WTC11 (cell line): ENCODE data around the gene RXRA.

Experiments used
- CTCF ChIP-seq: fragments of 200-600 bp; IDR thresholded peaks from 2 replicates; pipeline ENCODE4 v1.8.0; 2022; ENCODE audit warnings: antibody characterized with exemption
- E2F1 ChIP-seq: sonication (generic); formaldehyde crosslinking; IDR thresholded peaks from 2 replicates; pipeline ENCODE4 v1.8.0; 2022; ENCODE audit warnings: mild to moderate bottlenecking, missing genetic modification reagents
- SP1 ChIP-seq: sonication (generic); formaldehyde crosslinking; conservative IDR thresholded peaks from 2 replicates; pipeline ENCODE4 v1.8.1; 2022; ENCODE audit warnings: missing genetic modification reagents
- TEAD4 ChIP-seq: sonication (generic); formaldehyde crosslinking; IDR thresholded peaks from 2 replicates; pipeline ENCODE4 v1.8.0; 2022; ENCODE audit warnings: mild to moderate bottlenecking, missing genetic modification reagents

GRCh38 chr9:134327671-134328231, 1.5 kb downstream of the RXRA start:
- no peak for TF ChIP-seq TEAD4 (CRISPR knock-in tag)
- no peak for TF ChIP-seq CTCF
- TF ChIP-seq SP1 (CRISPR knock-in tag) = no peak
- TF ChIP-seq E2F1 (CRISPR knock-in tag) = no peak
